T-helper 1 cell (primary cell): ENCODE results near the gene RAB40B.

Experiments
- DNase-seq, 5 donors: peaks; one replicate each; pipeline ENCODE4 v3.0.0-alpha.2; 2012 to 2020

RAB40B gene

GRCh38 chr17:82648165-82648668, 50.3 kb downstream of the RAB40B start, which contains the start of gene WDR45B:
WDR45B (minus strand) TSS chr17:82648444; CDS start chr17:82648340, 104 bp downstream.
- DNase-seq: peak; percentile 76 to 97 (median 83)

GRCh38 chr17:82647593-82648164, 50.8 kb downstream of the RAB40B start:
- DNase-seq: peak; percentile 21 to 59 (median 42)

GRCh38 chr17:82645516-82645915, 53.0 kb downstream of the RAB40B start:
- no peak for DNase-seq

- no peak for DNase-seq
These were observed 54.4 kb downstream of the RAB40B start for GRCh38 chr17:82644148-82644547.

- DNase-seq: no peak
These were observed 56.5 kb downstream of the RAB40B start for GRCh38 chr17:82642022-82642421.

GRCh38 chr17:82640036-82640435, 58.5 kb downstream of the RAB40B start:
- no peak for DNase-seq

GRCh38 chr17:82639628-82640027, 58.9 kb downstream of the RAB40B start:
- DNase-seq: no peak

- DNase-seq: no peak
These were observed 60.2 kb downstream of the RAB40B start for GRCh38 chr17:82638183-82638773.

- no peak for DNase-seq
These were observed 61.6 kb downstream of the RAB40B start for GRCh38 chr17:82636626-82637598.

- no peak for DNase-seq
These were observed 65.2 kb downstream of the RAB40B start for GRCh38 chr17:82633343-82633742.

GRCh38 chr17:82632451-82632850, 66.0 kb downstream of the RAB40B start:
- no peak for DNase-seq

GRCh38 chr17:82631544-82631943, 67.0 kb downstream of the RAB40B start:
- DNase-seq: no peak

- no peak for DNase-seq
These were observed 68.3 kb downstream of the RAB40B start for GRCh38 chr17:82630212-82630611.

GRCh38 chr17:82629748-82630147, 68.8 kb downstream of the RAB40B start:
- no peak for DNase-seq

GRCh38 chr17:82627405-82627804, 71.1 kb downstream of the RAB40B start:
- no peak for DNase-seq

- DNase-seq: no peak
These were observed 74.8 kb downstream of the RAB40B start for GRCh38 chr17:82623707-82624106.

GRCh38 chr17:82619641-82620040, 78.9 kb downstream of the RAB40B start:
- no peak for DNase-seq

- DNase-seq: no peak
These were observed 79.3 kb downstream of the RAB40B start for GRCh38 chr17:82619211-82619610.

- no peak for DNase-seq
These were observed 82.3 kb downstream of the RAB40B start for GRCh38 chr17:82616021-82616711.

- no peak for DNase-seq
These were observed 83.1 kb downstream of the RAB40B start for GRCh38 chr17:82615084-82616020.

GRCh38 chr17:82614095-82614631, 84.3 kb downstream of the RAB40B start:
- no peak for DNase-seq
